ENCODE data around the gene NUDT22.
A peak's percentile ranks its signal among the peaks of the same experiment; 100 is the strongest.

NUDT22 gene

DNA sequence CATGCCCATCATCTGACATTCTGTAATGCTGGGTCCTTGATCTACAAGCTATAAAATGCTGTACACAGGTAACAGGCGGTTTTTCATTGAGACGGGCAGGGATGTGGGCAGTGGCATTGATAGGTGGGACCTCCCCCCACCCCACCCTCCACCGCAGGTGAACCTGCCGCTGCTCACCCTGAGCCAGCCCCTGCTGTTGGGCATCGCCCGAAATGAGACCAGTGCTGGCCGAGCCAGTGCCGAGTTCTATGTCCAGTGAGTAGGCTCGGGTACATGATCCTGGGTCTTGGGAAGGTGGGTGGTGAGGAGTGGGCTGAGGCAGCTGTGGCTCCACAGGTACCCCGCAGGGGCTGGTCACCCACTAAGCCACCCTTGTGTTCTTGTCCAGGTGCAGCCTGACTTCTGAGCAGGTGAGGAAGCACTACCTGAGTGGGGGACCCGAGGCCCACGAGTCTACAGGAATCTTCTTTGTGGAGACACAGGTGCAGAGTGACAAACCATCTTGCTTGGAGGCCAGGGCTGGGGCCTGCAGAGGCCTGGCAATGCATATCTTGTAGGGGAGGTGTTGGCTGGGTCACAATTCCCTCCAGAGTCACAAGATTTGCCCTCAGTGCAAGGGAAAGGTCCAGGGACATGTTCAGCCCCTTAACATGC, 3.1 kb downstream of the NUDT22 start:
- DNase-seq (ENCODE audit: low read depth) = no peak

DNA sequence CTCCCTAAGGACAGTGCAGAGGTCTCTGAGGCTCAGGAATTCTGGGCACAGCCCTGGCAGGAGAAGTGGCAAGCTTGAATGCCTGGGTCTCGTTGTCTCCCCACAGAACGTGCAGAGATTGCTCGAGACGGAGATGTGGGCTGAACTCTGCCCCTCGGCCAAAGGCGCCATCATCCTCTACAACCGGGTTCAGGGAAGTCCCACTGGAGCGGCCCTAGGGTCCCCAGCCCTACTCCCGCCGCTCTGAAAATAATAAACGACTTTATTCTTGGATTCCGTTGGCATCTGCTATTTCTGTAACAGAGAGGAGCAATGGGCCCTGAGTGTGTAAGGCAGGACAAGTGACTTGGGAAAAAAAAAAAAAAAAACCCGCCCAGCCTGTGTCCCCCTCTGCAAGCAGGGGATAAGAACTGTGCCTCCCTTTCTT, 3.7 kb downstream of the NUDT22 start:
- no peak for DNase-seq (ENCODE audit: low read depth)

DNA sequence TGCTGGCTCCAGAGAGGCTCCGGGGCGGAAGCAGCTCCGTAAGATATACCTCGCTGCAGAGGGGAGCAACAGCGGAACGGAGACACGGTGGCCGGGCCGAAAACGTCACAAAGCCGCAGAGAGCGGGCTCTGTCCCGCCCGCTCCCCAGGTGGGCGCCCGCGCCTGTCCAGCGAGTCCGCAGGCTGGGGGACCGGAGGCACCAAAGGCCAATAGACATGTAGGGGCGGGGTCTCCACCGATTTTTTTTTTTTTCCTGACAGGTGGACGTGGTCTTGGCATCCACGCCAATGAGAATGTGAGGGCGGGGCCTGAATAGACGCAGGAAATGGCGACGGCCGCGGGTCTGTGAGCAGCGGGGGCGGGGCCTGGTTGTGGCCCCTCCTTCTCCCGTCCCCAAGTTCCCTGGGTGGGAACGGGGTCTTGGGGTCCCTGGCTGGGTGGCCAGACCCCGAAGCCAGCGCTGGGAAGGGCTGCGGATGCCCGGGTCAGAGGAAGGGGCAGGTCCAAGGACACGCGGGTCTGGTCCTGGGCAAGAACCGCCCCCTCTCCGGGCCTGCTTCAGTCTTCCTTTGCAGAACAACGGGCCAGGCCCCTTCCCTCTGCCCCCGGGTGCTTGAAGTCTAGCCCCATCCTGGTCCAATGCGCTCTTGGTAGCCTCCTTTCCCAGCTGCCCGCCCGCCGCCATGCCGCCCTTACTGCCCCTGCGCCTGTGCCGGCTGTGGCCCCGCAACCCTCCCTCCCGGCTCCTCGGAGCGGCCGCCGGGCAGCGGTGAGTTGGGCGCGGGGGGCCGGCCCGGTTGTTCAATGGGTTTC, 4.3 kb downstream of the NUDT22 start, which contains the start of gene DNAJC4:
Gene DNAJC4 (plus strand): TSS at position 378 of the 814 bp plus-strand sequence. CDS start 307 bp downstream, at position 685.
- DNase-seq (ENCODE audit: low read depth) = peak; percentile 80

DNA sequence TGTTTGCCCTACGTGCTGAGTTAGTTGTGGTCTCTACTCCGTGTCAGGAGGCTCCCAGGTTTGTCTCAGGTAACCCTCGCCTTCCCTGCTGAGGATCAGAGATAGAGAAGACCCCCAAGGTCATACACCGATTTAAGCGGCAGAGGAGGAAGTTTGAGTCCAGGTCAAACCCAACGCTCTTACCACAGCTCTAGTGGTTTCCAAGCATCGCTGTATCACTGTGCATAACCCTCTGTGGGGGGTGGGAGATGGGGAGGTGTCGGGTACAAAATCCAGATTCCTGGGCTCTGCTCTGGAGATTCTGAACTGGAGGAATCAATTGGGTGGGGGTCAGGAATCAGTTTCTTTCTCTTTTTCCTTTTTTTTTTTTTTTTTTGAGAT, 4.9 kb downstream of the NUDT22 start:
- no peak for DNase-seq (ENCODE audit: low read depth)

DNA sequence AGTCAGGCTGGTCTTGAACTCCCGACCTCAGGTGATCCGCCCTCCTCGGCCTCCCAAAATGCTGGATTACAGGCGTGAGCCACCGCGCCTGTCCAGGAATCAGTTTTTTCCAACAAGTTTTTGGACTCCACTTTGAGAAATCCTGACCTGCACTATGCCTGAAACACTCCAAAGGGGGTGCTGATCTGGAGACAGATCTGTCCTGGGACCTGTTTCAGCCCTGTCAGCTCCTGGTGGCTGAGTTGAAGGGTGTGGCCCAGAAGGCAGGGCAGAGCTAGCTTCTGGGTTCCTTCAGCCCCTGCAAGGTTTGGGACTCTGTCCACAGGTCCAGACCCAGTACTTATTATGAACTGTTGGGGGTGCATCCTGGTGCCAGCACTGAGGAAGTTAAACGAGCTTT, 5.5 kb downstream of the NUDT22 start:
- DNase-seq (ENCODE audit: low read depth) = no peak

DNA sequence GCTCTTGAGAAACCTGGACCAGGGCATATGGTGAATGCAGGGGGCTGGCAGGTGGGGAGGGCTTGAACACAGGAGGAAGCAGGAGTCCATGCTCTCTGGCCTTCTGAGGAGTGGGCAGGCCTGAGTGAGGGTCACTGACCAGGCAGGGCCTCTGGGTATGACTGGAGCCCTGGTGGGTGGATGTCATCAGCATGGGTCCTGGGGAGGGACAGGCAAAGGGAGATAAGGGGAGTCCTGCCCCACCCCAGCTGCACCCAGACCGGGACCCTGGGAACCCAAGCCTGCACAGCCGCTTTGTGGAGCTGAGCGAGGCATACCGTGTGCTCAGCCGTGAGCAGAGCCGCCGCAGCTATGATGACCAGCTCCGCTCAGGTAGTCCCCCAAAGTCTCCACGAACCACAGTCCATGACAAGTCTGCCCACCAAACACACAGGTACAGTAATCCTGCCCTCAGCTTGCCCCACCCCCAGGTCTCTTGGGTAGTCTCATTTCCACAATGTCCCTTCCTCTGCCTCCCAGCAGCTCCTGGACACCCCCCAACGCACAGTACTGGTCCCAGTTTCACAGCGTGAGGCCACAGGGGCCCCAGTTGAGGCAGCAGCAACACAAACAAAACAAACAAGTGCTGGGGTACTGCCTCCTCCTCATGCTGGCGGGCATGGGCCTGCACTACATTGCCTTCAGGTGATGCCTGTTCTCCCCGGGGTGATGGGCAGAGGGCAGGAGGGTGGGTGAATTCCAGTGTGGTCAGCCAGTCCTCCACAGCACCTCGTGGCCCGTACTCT, 6.3 kb downstream of the NUDT22 start:
- no peak for DNase-seq (ENCODE audit: low read depth)

DNA sequence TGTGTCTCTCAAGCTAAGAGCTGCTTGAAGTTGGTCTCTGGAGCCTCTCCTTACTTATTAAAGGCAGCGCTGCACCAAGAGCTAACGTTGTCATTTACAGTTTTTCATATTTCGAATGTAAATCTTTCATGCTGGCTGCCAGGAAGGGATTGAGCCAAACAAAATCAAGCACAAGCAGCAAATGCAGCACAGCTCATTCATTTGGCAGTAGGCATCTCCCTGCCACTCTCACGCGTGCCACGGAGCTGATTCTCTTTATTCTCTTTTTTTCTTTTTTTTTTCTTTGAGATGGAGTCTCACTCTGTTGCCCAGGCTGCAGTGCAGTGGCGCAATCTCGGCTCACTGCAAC, 6.9 kb downstream of the NUDT22 start:
- DNase-seq (ENCODE audit: low read depth) = no peak

DNA sequence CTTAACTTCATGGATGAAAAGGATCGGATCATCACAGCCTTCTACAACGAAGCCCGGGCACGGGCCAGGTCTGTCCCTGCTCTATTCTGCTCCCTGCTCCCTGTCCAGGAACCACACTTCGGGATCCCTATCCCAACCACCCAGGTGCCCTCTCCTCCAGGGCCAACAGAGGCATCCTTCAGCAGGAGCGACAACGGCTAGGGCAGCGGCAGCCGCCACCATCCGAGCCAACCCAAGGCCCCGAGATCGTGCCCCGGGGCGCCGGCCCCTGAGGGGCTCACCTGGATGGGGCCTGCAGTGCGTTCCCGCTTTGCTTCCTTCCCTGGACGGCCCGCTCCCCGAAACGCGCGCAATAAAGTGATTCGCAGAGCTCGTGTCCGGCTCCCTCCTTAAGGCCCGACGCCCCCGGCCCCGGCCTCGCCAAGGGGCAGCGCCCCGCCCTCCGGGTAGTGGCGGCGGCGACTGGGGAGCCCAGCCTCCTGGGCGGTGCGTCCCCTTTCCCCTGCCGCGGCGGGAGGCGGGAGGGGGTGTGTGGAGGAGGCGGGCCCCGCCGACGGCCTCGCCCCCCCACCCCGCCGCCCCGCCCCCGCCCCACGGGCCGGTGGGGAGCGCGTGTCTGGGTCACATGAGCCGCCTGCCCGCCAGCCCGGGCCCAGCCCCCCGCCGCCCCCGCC, 8.0 kb downstream of the NUDT22 start, which contains the start of gene VEGFB:
Gene VEGFB (plus strand): TSS at position 672 of the 674 bp plus-strand sequence. CDS start 250 bp downstream, outside the sequence.
- DNase-seq (ENCODE audit: low read depth) = peak; percentile 69

DNA sequence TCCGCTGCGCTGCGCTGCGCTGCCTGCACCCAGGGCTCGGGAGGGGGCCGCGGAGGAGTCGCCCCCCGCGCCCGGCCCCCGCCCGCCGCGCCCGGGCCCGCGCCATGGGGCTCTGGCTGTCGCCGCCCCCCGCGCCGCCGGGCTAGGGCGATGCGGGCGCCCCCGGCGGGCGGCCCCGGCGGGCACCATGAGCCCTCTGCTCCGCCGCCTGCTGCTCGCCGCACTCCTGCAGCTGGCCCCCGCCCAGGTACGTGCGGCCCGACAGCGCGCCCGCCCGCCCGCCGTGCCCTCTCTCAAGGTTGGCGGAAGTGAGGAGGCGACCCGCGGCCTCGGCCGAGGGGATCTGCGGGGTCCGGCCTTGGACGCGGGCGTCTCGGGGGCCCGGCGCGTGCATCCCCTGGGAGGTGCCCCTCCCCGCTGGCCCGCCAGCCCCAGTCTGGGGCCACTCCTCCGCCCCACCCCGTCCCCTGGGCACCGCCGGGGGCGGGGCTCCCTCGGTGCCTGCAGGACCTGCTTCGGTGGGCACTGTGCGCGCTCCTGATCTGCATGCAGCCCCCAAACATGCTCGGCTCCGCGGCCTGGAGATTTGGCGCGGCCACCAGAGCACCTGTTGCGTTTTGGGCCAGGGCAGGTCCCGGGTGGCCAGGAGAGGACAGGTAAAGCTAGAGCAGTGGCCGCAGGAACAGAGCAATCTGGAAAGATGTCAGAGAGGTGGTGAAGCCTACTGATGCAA, 8.7 kb downstream of the NUDT22 start:
- no peak for DNase-seq (ENCODE audit: low read depth)

DNA sequence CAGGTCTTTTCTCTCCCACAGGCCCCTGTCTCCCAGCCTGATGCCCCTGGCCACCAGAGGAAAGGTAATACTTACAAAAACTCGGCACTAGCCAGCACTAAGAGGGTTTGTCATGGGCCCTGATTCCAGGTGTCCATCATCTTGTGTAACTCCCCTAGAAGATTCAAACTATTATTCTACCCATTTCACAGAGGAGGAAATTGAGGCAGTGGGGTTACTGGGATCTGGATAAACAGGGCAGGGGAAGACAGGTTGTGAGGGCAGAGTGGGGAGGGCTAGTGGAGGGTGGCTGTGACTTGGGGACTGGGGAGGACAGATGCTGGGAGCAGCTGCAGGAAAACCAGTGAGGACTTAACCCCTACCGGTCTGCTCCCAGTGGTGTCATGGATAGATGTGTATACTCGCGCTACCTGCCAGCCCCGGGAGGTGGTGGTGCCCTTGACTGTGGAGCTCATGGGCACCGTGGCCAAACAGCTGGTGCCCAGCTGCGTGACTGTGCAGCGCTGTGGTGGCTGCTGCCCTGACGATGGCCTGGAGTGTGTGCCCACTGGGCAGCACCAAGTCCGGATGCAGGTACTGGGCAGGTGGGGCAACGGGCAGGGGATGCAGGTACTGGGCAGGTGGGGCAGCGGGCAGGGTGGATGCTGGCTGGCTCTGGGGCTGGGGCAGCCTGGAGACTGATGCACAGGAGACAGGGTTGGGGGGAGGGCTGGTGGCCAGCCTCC, 9.5 kb downstream of the NUDT22 start:
- no peak for DNase-seq (ENCODE audit: low read depth)

DNA sequence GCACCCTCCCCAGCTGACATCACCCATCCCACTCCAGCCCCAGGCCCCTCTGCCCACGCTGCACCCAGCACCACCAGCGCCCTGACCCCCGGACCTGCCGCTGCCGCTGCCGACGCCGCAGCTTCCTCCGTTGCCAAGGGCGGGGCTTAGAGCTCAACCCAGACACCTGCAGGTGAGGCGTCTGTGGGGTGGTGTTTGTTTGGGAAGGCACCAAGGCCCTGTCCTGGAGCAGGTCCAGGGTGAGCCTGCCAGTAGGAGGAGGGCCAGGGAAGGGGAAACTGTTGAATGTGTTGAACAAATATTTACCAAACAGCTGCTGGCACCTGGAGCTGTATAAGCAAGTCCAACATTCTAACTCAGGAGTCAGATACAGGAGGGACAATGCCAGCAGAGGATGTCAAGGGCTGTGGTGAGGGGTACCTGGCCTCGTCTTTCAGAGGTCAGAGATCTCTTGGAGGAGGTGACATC, 11.4 kb downstream of the NUDT22 start:
- no peak for DNase-seq (ENCODE audit: low read depth)

DNA sequence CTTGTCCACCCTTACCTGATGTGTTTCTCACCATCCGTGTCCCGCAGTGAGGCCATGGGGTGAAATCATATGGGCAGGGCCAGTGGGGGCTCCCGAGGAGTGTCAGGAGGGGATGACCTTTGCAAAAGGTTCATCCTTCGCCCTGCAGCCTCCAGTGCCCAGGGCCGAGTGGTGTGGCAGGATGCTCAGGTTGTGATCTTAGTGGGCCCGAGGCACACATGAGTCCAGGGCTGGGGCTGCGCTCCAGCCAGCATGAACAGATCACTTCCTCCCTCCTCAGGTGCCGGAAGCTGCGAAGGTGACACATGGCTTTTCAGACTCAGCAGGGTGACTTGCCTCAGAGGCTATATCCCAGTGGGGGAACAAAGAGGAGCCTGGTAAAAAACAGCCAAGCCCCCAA, 12.0 kb downstream of the NUDT22 start:
- no peak for DNase-seq (ENCODE audit: low read depth)

DNA sequence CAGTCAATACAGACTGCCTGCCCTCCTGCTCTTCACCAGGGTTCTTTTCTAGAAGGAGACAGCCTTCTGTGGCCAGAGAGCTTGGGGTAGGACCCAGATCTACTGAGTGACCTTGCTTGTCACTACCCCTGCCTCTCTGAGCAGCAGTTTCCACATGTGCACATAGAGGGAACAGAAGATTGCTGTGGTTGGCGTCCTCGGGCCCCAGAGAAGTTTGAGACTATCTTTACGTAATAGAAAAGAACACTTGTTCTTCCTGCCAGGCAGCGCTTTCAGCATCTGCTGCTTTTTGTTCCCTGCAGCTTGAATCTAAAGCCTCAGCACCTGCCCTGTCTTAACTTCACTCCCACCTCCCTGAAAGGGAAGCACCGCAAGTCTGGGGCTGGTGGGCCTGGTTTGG, 12.9 kb downstream of the NUDT22 start:
- DNase-seq (ENCODE audit: low read depth) = no peak

DNA sequence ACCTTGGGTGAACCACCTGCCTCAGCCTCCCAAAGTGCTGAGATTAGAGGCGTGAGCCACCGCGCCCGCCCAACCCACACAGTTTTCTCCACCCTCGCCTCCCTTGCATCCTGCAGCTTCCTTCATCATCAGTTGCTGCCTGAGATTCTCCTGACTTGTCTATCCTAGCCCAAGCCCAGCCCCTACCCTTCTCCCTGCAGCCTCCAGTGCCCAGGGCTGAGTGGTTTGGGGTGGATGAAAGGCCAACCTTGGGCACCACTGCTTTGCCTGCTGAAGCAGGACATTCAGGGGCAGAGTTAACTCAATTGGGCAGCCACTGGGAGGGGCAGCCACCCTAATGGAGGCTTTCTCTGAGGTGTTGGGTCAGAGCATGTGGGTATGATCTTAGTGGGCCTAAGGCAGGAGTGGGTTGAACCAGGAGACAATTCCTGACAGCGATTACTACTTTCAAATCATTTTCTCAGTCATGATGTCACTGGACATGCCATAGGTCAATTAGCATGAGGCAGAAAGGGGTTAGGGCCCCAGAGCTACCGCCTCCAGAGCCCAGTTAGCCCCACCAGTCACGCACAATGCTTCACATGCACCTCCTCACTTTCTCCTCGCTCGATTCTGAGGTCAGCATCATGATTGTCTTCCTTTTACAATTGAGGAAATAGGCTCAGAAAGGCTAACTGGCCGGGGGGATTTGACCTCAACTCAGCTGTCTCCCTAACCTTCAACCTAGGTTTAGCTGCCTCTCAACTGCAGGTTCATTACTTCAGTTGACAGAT, 13.8 kb downstream of the NUDT22 start:
- DNase-seq (ENCODE audit: low read depth) = no peak

DNA sequence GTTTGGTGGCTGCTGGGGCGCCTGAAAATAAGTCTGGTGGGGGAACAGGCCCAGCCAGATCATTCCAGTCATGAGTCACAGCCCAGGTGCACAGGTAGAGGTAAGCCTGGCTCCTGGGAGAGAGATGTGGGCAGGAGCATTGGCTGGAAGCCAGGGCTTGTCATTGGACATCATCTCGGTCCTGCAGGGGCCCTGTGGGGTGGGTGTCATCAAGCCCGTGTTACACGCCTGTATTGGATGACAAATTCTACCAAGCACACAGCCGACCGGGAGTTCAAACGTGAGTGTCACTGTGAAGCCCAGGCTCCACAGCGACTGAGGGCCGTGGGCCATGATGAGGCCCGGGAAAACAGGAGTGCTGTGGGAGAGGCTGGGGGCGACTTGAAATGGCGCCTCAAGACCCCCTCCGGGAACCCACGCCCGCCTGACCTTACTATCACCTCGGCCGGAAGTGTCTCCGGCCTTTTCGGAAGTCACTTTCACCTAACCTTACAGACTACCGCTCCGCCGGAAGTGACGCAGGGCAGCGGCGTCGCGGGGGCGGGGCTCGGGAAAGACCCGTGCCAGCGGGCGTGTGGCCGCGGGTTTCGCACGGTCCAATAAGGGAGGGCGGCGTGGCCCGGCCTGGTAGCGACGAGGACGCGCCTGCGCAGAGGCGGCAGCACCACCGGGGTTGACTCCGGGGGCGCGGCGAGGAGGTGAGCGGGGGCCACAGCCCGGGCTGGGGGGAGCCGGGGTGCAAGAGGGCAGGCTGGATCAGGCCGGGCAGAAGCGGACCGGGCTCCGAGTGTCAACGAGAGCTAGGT, 14.6 kb downstream of the NUDT22 start, which contains the start of gene FKBP2:
Gene FKBP2 (plus strand): TSS at position 661 of the 806 bp plus-strand sequence. CDS start 1,293 bp downstream, outside the sequence.
- peak; percentile 99 for DNase-seq (ENCODE audit: low read depth)

DNA sequence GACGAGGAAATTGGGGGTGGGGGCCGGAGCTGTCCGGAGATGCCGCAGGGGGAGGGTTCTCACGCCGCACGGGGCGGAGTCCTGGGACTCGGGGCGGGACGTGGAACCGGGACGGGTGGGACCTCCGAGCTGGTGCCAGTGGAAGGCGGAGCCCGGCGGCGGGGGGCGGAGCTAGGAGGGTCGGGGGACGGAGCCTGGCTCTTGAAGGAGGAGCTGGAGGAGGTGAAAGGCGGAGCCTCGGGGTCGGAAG, 15.1 kb downstream of the NUDT22 start:
- DNase-seq (ENCODE audit: low read depth) = peak; percentile 100

DNA sequence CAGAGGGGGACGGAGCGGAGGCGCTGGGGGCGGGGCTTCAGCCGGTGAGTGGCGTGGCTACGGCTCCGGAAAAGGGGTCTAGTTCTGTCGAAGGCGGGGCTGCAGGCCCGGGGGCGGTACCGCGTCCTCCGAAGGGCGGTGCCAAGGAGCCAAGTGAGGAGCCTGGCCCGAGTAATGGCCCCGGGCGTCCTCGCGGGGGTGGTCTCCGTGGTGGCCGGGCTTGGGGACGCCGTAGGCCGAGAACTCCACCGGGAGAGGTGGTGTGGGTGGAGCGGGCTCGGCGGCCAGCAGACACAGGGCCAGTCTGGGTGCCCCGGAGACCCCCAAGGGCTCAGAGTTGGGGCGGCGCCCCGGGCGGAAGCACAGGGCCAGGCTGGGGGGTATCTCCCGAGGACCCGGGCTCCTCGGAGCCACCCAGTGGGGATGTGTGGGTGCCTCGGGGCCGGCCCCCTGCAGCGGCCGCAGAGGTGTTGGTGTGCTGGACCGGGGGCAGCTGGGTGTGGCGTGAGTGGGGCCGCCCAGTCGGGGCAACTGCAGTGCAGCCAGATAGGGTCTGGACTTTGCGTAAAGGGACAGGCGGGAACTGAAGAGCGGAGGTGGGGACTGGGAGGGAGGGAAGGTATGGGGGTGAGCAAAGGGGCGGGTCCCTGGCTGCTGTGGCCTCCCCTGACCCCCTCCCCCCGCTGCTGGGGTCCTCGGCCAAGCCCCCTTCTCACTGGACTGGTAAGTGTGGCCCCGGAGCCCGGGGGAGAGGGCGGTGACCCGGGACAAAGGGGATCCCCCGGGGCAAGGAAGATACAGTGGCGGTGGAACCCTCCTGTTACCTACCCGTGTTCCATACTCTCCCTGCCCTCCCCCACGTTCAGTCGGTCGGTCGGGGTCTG, 15.7 kb downstream of the NUDT22 start:
- no peak for DNase-seq (ENCODE audit: low read depth)

DNA sequence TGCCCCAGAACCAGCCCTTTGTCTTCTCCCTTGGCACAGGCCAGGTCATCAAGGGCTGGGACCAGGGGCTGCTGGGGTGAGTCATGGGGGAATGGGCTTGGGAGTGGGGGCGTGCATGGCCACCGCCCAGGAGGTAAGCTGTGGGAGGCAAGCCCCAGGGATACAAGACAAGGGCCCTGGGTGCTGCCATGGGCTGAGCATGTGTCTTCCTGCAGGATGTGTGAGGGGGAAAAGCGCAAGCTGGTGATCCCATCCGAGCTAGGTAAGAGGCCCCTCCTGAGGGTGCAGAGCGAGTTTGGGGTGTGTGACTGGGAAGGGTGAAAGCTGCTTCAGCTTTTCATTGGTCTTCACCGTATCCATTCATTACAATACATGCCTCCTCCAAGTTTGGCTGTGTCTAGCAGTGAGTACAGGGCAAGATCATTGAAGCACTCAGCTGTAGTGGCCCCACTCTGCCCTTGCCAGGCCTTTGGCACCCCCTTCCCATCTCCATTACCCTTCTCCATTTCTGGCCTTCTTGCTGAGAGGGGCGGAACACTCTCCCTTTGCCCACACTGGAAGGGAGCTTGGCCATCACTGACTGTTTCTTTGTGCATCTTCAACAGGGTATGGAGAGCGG, 17.3 kb downstream of the NUDT22 start:
- DNase-seq (ENCODE audit: low read depth) = no peak
